Measurements from ENCODE around the gene KRTAP5-2. TPM values are rescaled to one million over a fixed set of nuclear protein-coding genes. Genes with fewer than 3 reads are reported as not detected.

Gene KRTAP5-2
- total RNA-seq, 1 donor = not detected

DNA sequence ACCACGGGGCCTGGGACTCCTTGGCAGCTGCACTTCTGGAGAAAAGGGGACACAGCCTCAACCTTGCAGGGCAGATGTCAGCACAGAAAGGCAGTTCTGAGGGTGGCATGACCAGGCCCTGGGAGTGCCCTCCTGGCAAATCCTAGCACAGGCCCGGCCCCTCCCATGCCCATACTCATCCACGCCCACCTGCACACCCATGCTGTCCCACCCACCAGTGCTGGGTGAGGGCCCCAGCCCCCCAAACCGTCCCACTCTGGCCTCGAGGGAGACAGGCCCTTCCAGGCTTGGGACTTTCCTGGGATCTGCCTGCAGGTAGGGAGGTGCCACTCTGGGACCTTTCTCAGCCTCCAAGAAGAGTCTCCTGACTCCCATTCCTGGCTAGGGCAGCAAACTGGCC, 36.1 kb downstream of the KRTAP5-2 start:
- no peak for DNase-seq (ENCODE audit: low read depth)
- TF ChIP-seq, protein P1, sequence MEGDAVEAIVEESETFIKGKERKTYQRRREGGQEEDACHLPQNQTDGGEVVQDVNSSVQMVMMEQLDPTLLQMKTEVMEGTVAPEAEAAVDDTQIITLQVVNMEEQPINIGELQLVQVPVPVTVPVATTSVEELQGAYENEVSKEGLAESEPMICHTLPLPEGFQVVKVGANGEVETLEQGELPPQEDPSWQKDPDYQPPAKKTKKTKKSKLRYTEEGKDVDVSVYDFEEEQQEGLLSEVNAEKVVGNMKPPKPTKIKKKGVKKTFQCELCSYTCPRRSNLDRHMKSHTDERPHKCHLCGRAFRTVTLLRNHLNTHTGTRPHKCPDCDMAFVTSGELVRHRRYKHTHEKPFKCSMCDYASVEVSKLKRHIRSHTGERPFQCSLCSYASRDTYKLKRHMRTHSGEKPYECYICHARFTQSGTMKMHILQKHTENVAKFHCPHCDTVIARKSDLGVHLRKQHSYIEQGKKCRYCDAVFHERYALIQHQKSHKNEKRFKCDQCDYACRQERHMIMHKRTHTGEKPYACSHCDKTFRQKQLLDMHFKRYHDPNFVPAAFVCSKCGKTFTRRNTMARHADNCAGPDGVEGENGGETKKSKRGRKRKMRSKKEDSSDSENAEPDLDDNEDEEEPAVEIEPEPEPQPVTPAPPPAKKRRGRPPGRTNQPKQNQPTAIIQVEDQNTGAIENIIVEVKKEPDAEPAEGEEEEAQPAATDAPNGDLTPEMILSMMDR (IDR thresholded peaks at IDR 0.05; ENCODE audit: insufficient read depth, low read depth, low read length) = no peak

DNA sequence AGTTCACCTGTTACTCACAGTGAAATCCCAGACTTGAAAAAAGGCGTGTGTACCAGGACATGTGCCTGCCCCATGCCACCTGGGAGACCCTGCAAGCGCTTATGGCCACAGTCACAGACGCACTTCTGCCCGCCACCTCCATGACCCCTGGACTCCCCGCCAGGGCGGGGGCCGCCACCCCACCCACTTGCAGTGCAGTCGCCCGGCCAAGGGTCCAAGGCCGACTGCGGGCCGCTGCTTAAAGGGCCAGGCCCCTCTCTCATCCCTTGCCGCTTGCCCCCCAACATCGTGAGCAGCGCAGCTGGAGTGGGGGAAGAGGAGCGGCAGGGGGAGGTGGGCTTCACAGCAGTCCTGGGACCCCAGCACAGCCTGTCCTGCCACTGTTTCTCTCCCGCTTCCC, 36.8 kb downstream of the KRTAP5-2 start:
- H3K4me3 ChIP-seq (ENCODE audit: low read depth, low read length) = no peak overlapping the region
- no peak for DNase-seq (ENCODE audit: low read depth)
- TF ChIP-seq, protein P1 (IDR thresholded peaks at IDR 0.05; ENCODE audit: insufficient read depth, low read depth, low read length) = no peak

More for the DNA sequence above, 36.1 kb downstream of the KRTAP5-2 start:
- H3K4me3 ChIP-seq (ENCODE audit: low read depth, low read length) = no peak overlapping the region

DNA sequence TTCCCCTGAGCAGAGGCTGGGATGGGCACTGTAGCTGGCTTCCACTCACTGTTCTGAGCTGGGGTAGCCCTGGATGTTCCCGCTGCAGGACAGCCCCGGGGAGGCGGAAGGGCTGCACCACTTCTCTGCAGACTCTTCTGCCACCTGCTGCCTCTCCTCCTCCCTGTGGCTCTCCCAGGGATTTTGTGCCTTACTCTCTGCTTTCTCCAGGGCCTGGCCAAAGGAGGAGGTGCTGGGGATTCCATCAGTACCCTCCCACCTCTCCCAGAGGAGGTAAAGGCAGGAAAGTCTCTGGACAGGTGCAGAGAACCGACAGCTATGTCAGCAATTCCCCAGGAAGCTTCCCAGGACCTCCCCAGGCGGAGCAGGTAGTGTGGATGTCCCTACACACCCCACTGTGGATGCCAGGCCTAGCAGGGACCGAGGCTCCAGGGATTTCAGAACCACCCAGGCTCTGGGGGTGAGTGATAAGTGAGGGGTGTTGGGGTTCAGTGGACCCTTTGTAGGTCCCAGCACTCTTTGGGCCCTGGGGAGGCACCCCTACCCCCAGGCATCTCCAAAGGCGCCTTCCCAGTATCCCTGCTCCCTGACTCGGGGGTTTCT, 37.3 kb downstream of the KRTAP5-2 start:
- TF ChIP-seq, protein P1 (IDR thresholded peaks at IDR 0.05; ENCODE audit: insufficient read depth, low read depth, low read length) = no peak
- H3K4me3 ChIP-seq (ENCODE audit: low read depth, low read length) = no peak overlapping the region
- DNase-seq (ENCODE audit: low read depth) = no peak

DNA sequence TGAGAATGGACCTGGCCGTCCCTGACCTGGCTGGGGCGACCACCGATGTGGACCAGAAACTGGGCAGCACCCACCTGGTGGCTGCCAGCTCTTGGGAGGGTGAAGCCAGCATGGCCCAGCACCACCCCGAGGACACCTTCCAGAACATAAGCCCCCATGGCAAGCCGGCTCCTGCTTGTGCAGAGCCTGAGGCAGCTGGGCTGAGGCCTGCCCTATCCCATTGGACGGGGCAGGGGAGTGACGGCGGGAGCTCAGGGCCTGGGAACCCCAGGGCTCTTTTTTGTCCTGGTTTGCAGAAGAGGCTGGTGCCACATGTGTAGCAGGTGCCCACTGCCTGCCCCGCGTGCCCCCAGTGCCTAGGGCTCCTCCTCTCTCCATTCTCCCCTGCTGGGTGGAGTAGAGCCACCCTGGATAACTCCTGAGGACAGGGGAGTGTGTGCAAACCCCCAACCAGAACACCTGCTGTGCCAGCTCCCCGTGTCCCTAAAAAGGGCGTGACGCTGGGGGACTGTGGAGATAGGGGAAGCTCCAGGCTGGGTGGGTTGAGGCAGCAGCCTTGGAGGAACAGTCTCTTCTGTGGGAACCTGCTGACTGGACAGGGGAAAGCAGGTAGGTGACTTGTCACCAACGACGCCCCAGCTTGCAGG, 38.0 kb downstream of the KRTAP5-2 start:
- TF ChIP-seq, protein P1 (IDR thresholded peaks at IDR 0.05; ENCODE audit: insufficient read depth, low read depth, low read length) = no peak
- DNase-seq (ENCODE audit: low read depth) = no peak
- H3K4me3 ChIP-seq (ENCODE audit: low read depth, low read length) = no peak overlapping the region

DNA sequence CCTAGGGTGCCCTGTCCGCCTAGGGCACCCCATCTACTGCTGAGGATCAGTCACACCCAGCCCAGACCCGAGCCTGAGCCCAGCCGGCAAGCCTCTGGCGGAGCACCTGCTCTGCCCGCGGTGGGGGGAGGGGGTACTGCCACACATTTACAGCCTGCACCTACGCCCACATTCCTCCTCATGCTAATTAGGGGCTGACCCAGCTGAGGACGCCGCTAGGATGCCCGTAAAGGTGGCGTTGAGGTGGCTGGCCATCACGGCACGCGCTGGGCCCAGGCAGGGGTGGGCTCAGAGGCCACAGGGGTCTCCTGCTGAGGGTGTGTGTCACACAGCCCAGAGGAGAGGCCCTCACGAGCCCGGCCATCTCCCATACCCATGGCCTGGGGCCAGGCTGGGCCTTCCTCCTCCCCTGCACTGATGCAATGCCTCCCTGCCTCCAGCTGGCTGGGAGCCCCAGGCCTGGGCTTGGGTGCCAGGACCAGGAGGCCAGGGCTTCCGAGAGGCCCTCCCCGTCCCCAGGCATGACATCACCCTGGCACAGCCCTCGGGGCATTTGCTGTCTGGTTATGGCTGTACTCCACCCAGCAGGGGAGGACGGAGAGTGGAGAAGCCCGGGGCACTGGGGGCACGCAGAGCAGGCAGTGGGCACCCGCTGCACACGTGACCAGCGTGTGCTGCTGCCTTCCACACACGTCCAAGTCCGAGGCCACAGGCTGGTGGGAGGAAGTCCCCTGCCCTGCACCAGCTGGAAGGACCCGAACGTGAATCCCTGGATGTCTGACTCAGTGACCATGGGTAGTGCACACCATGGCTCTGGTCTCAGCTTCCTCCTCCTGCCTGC, 38.8 kb downstream of the KRTAP5-2 start:
- peak; percentile 63 for DNase-seq (ENCODE audit: low read depth)
- no peak overlapping the region for H3K4me3 ChIP-seq (ENCODE audit: low read depth, low read length)

DNA sequence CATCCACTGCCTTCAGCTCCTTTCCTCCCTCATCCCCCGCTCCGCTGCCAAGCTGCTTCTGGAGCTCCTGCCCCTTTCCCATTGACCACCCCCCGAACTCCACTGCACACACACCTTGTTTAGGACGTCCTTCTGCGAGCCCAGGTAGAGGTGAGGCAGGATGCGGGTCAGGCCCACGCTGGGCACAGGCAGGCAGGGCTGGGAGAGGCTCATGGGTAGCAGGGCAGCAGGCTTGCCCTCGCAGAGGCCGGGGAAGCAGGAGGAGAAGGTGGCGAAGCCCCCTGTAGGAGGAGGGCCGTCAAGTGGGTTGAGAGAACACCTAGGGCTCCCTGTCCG, 39.4 kb downstream of the KRTAP5-2 start:
- no peak for DNase-seq (ENCODE audit: low read depth)
- TF ChIP-seq, protein P1 (IDR thresholded peaks at IDR 0.05; ENCODE audit: insufficient read depth, low read depth, low read length) = no peak
- no peak overlapping the region for H3K4me3 ChIP-seq (ENCODE audit: low read depth, low read length)

More for the DNA sequence above, 38.8 kb downstream of the KRTAP5-2 start:
- TF ChIP-seq, protein P1 (IDR thresholded peaks at IDR 0.05; ENCODE audit: insufficient read depth, low read depth, low read length) = no peak
